Islet of Langerhans (tissue), 1 donor: ENCODE measurements around the gene FMO5.
"Not testable (repeated sequence)": the region's sequence is repeated elsewhere in the genome, so short reads cannot be mapped to it uniquely, and the experiment has no call there.

Source experiments
- FAIRE-seq: peaks from one replicate; lab custom pipeline; 2011; peaks lifted over from hg19 to GRCh38; lab: Jason Lieb, UNC

The FMO5 gene

DNA sequence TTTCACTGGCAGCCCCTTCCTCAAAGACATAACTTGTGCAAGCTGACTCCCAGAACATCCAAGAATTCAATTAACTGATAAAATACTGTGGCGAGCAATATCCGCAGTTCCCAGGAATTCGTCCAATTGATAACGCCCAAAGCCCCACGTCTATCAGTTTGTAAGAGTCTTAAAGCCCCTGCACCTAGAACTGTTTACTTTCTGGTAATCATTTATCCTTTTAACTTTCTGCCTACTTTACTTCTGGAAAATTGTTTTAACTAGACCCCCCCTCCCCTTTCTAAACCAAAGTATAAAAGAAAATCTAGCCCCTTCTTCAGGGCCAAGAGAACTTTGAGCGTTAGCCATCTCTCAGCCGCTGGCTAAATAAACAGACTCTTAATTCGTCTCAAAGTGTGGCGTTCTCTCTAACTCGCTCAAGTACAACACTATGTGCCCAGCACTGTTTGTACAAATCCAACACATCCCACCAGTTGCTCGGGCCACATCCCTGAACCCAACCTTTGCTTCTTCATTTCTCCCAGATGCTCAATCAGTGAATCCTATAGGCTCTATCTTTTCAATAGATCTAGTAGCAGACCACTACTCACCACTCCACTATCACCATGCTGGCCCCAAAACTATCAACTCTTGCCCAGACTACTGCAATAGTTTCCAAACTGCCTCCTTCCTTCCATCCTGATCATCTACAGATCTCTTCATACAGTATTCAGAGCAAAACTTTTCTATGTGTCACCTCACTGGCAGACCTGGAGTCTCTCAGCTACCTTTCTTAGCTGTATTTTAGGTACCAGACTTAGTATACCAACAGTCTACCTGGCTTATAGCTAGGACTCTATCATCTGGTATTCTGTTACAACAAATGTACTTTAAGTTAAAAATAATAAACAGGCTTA lies 14.0 kb upstream of the FMO5 start:
- no peak for FAIRE-seq

DNA sequence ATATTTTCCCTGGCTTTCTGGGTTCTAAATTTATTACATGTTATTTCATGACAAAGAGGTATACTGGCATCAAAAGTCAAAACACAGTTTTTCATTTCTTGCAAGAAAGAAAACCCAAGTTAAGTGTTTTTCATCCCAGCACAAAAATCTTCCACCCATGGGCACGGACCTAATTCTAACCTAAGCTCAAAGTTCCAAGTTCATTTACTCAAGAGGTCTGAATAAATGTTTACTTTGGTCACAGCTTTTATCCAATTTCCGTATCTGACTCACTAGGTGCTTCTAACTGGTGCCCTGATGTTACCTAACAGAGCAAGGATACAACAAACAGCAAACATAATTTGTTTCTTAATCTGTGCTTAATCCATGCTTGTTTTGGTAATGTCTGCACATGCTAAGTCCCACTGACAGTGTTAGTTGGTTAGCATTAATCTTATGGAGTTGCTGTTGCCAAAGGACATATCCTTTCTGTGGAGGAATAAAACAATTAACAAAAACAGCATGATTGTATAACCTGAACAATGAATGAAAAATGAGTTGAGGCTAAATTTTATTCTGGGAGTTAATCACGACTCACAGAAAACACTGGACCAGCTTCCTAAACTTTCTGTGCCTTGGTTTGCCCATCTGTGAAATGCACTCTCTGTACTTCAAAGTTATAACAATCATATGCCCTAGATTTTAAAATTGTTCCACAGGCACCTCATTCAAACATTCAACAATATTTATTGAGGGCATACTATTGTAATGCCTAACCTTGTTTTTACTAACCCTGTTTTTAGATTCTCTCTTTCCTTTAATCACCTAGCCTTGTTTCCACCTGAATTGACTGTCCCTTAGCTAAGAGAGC lies 13.1 kb upstream of the FMO5 start:
- peak; percentile 94 for FAIRE-seq

DNA sequence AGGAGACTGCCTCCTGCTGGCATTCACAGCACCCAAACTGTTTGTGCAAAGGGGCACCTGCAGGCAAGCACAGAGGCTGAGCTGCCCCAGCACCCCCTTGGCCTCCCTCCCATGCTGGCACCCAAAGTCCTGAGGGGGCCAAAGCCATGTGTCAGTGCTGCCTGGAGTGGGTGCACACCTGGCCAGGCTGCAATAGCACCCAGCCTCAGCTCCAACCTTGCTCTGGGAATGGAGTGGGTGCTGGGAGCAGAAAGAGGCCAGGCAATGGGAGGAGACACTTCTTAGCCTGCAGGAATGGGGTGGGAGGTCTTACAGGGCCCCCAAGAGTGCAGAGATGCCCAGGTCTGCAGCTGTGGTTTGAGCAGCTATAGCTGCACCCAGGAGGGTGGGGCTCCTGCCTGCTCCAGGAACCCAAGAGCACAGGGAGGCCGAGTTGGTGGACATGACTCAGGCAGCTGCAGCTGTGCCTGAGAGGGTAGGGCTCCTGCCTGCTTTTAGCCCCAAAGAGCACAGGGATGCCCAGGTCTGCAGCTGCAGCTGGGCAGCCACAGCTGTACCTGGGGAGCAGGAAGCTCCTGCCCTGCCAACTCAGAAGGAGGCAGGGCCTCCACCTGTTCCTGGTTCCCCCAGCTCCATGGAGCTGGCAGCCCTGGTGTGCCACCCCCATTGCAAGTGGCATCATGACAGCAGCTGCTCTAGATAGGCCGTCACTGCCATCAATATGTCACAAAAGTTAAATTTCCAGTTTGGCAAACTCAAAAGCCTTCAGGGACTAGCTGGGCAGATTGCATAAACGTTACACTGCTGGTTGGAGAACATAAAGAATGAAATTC lies 12.0 kb upstream of the FMO5 start:
- no peak for FAIRE-seq

DNA sequence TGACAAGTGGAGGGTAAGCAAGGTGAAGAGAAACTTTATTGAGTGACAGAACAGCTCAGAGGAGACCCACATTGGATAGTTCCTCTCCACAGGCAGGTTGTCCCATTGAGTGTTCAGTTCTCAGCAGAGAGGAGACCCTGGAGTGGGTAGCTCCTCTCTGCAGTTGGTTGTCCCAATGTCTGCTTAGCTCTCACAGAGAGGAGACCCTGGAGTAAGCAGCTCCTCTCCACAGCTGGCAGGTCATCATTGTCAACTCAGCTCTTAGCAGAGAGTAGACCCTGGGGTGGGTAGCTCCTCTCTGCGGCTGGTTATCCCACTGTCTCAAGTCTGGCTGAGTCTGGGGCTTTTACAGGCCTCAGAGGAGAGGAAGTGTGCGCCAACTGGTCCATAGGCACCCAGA lies 11.3 kb upstream of the FMO5 start:
- no peak for FAIRE-seq

DNA sequence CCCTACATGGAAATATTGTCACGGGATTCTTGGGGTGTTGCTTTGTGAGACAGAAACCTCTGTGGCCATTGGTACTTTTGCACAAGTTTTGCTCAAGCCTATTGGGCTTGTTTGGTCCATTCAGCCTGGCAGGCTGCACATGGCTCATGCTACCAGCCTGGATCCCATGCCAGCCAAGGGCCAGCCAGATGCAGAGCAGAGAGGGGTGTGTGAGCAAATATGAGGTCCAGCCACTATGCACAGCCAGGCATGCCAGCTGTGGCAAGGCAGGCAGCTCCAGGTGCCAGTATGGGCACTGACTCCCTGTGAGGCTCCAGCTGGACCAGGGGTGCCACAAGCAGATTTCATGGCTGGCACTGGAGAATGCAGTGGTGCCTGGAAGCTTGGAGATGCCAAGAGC lies 10.7 kb upstream of the FMO5 start:
- no peak for FAIRE-seq

DNA sequence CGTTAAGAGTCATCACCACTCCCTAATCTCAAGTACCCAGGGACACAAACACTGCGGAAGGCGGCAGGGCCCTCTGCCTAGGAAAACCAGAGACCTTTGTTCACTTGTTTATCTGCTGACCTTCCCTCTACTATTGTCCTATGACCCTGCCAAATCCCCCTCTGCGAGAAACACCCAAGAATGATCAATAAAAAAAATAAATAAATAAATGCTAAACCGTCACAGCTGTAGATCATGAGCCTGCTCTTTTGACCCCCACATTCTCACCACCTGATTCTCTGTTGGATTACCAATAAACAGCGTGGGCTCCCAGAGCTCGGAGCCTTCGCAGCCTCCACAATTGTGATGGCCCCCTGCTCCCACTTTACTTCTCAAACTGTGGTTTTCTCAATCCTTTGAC lies 8.8 kb upstream of the FMO5 start:
- not testable (repeated sequence) for FAIRE-seq

DNA sequence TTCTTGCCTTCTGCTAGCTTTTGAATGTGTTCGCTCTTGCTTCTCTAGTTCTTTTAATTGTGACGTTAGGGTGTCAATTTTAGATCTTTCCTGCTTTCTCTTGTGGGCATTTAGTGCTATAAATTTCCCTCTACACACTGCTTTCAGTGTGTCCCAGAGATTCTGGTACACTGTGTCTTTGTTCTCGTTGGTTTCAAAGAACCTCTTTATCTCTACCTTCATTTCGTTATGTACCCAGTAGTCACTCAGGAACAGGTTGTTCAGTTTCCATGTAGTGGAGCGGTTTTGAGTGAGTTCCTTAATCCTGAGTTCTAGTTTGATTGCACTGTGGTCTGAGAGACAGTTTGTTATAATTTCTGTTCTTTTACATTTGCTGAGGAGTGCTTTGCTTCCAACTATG lies 5.9 kb upstream of the FMO5 start:
- FAIRE-seq, result not testable (repeated sequence)

DNA sequence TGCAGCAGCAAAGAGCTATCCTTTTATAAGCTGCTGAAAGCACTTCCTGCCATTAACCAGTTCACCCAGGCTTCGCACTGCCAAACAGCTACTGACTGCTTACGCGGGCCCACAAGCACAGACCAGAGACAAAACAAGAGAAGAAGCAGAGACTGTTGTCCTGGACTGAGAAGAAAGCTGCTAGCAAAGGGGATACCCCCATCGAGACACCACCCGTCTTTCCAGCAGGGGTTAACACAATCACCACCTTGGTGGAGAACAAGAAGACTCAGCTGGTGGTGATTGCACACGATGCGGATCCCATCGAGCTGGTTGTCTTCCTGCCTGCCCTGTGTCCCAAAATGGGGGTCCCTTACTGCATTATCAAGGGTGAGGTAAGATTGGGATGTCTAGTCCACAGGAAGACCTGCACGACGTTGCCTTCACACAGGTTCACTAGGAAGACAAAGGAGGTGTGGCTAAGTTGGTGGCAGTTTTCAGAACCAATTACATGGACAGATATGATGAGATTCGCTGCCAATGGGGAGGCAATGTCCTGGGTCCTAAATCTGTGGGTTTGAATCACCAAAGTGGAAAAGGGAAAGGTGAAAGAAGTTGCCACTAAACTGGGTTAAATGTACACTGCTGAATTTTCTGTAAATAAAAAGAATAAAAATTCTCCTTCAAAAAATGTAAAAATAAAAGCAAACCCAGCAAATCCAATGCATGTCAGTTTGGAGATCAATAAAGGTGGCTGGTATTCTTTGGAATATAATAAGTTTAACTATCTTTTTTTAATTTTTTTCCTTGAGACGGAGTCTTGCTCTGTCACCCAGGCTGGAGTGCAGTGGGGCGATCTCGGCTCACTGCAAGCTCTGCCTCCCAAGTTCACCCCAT lies 1.2 kb downstream of the FMO5 start:
- FAIRE-seq, result no peak

DNA sequence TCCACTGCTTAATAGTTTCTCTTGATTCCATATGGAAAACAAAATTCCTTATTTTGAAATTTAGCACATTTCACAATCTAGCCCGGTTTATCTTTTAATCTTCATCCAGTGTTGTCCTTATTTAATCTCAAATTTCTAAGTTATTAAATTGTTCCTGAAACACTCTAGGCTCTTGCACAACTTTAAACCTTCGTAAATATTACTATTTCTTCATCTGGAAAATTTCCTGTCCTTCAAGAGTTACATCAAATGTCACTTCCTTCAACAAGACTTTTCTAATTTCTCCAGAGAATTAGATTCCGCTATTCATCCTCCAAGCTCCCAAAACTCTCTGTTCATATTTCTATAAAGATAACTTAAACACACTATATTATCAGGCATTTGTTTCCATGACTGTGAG lies 6.5 kb downstream of the FMO5 start:
- no peak for FAIRE-seq

DNA sequence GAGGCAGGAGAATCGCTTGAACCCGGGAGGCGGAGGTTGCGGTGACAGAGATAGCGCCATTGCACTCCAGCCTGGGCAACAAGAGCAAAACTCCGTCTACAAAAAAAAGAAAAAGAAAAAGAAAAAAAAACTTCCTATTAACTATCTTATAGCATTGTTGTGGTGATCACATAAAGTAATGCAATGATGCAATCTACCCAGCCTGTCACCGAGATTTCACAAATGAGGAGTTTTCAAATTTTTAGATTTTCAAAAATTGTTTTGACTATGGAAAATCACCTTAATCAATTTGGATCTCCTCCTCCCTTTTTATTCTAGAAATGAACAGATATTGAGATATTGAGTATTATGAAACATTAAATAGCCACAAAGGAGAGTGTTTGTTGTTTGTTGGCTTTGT lies 8.0 kb downstream of the FMO5 start:
- no peak for FAIRE-seq

DNA sequence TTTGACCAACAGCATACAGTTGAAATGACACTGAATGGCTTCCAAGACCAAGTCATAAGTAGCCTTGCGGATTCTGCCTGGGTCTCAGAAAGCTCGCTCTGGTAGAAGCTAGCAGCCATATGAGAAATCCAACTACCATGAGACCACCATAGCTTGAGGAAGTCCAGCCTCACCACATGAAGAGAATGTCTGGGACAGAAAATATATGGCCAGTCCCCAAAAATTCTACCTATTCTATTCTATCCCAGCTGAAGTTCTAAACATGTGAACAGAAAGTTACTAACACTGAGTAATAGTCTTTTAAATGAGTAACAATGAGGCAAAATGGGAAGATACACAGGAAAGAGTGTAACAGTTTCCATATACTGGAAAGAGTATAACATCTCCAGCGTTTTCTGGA lies 9.0 kb downstream of the FMO5 start:
- FAIRE-seq, result no peak

DNA sequence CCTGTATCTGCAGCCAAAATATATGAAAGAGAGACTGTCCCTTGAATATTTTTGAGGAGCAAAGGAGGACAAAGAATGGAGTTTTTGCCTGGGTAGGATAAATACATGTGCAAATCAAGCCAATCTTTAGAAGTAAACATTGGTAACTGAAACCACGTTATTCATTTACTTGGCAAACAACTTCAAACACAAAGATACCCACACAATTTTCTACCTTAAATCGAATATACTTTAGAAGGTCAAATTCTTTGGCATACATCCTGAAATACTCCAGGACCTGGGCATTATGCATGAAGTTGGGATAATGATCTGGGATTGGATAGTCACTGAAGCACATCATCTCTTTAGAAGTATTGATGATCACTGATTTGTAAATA lies 9.6 kb downstream of the FMO5 start:
- no peak for FAIRE-seq

DNA sequence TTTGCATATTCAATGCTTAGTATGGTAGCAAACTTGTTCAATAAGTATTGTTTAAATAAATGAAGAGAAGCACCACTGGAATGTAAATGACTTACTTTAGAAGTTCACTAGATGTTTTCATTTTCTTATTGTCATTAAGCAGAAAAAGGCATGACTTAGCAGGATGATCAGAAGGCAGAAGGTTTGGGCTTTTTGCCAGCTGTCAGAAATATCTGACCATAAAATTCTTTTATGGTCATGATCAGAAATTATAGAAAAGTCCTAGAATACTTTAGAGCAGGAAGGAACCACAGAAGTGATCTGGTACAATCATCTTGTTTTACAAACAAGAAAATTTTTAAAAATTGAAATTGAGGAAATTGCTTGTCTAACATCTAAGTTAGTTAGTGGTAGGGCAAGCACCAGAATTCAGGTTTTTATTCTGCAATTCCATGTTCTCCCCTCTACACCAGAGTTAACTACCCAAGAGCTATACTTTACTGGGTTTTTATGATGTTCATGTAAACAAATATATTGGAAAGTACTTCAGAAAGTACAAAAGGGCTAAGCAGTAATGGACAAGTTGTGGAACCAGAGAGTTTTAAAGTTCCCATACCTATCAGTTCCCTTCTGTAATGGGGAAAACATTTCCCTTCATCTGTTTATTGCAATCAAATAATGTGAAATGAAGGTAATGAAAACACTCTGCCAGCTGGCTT lies 10.1 kb downstream of the FMO5 start:
- no peak for FAIRE-seq

DNA sequence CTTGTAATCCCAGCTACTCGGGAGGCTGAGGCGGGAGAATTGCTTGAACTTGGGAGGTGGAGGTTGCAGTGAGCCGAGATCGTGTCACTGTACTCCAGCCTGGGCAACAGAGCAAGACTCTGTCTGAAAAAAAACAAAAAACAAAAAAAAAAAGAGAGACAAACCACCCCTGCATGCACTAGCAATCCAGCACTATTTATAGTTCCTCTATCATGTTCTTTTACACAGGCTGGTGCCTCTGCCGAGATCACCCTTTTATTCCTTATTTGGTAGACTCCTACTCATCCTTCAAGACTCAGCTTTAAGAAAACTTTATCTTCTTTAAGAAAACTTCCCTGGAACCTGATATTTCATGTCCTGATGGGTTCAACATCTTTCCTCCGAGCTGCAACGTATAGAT lies 10.8 kb downstream of the FMO5 start:
- FAIRE-seq, result no peak

DNA sequence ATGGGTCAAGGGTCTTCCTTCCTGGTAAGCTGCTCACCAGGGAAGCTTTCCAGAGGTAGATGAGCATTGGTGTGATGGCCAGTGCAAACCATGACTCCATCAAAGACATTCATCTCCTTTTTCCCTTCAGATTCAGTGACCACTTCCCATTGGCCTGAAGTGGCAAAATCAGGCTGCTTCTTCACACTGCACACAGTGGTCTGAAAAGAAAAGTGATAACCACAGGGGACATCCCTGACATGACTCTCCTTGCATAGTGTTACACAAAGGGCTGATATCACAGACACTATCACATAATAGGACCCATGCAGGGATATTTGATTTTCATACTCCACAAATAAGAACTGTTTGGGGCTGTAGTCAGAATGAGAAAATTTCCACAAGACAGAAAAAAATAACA lies 11.9 kb downstream of the FMO5 start:
- FAIRE-seq, result no peak

DNA sequence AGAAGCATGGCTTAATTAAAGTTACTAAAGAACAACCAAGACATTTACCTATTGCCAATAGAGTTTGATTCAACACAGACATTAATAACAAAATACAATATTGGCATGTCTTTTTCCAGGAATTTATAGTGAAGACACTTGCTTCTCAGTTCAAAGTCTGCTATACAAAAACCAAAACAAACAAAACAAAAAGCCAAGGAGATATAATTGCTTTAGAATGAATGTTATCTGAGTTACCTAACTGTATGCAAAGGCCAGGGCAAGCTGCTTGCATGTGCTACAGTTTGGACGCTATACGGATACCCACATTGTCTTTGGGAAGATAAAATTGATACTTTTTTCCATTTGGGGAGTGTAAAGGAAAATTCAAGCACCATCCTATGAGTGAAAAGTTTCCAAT lies 13.6 kb downstream of the FMO5 start:
- FAIRE-seq, result no peak

DNA sequence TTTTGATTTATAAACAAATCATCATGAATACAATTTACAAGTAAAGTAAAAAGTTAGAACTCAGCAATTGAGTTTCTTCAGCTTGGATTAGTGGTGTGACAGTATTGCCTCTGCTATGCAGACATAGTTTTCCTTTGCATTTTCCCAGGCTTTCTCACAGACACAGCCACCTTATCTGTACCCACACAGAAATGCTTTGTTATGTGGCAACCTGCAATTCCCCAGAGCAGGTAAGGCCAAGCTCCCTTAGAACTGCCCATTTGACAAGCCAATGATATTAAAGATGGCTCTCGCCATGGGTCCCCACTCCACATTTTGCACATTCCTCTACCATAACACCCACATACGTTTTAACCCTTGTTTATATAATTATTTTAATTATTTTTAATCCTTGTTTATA lies 14.2 kb downstream of the FMO5 start:
- FAIRE-seq, result no peak

DNA sequence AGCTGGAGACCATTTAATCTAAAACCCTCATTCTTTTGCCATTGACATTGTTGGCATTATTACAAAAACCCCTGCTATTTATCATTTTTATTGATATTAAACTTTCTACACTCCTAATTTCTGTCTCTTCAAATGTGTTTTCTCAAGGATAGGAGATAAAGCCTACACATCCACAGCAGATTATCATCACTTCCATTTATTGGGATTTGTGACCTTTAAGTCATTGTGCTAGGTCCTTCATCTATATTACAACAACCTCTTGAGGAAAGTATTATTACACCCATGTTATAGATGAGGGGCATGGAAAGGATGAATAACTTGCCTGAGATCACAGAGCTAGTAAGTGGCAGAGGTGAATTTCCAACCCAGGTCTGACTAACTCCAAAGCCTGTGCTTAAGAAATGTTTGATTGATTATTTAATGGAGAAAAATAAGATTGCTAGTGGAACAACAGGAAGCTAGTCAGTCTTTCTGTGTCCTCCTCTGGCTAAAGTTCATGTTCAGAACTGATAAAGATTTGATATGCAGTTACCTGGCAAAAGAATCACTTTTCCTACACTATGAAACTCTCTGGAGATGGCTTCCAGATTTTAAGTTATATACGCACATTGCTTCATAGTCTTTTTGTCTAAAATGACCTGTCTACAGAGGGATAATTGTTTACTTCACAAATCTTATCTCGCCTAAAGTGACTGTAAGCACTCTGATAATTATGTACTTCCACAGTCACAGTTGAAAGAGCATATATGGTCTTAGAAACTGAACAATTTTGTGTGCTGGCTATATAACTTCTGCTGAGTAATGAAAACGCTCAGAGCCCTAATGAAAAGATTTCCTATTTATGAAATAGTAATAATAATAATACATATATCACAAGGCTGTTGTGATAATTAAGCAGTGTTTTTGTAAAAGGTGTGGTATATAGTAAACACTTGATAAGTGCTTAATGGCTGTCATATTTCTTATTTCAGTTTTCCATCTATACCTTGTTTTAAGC lies 15.0 kb downstream of the FMO5 start:
- FAIRE-seq, result no peak

DNA sequence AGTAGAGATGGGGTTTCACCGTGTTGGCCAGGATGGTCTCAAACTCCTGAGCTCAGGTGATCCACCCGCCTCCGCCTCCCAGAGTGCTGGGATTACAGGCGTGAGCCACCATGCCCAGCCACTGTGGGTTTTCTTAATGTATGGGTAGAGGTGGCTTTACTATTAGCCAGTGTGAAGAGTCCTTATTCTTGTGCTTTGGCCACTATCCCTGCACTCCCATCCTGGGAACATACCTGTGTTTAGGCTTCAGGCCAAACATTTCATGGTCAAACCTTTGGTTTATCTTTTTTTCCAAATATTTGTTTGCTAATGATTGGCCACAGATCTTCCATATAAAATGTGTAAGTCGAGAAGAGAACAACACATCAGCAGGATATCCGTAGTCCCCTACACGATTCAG lies 16.5 kb downstream of the FMO5 start:
- no peak for FAIRE-seq

DNA sequence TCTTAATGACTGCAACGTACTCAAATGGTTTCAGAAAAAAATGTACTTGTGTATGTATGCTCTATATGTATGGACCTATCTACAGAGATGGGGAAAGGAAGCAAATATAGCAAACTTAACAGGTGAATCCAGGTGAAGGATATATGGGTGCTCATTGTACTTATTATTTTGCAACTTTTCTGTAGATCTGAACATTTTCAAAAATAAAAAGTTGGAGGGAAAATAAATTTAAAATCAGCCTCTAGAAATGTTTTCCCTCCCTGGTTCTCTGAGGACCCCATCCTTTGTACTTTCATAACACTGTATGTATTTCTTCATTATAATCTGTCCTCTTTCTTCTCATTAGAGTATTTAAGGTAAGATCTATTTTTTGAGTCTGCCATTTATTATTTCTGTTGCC lies 17.9 kb downstream of the FMO5 start:
- no peak for FAIRE-seq
